ENCODE data around the gene TIAM2. TPM values are rescaled to one million over a fixed set of nuclear protein-coding genes. Genes with fewer than 3 reads are reported as not detected.
"Not testable (repeated sequence)": the region's sequence is repeated elsewhere in the genome, so short reads cannot be mapped to it uniquely, and the experiment has no call there.

Gene TIAM2
- total and polyA plus RNA-seq, 10 donors: 4.3 to 21.9 (median 12.9) TPM

DNA sequence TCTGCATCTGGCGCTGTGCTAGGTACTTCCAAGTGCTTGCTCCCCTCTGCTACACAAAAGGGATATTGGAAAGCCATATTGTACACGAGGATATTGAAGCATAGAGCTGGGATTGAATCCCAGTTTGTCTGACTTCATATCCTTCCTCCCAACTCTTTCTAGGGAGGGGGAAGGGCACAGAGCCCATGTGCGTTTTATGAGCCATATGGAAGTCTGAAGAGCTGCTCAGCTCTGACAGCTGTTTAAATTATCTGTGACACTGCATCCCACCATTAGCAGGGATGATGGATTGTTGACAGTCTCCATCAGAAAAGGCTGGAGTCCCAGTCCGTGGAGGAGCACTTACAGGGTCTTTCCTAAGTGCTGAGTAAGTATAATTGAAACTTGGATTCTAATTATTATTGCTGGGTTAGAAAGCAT is 18.4 kb downstream of the TIAM2 start:
- Histone ChIP-seq H3K4me3 (no peak overlapping the region), H3K27ac (no peak overlapping the region), H3K9me3 (no peaks in the 10 kb centered on the region), H3K4me1 (no peaks in the 10 kb centered on the region), H3K36me3 (no peaks in the 10 kb centered on the region), H3K27me3 (replicated peaks in 1 of 7) (no peaks in the 10 kb centered on the region)
- WGBS, 5 donors: 57 to 83% (median 64%) methylated on average over 4 of the region's 4 CpGs
- intact Hi-C loops (cut with DNase I; ENCODE audit: low total_unique reads): no loop called here
- DNase-seq: no peak
- TF ChIP-seq POLR2A (IDR thresholded peaks at IDR 0.05) (no peak), POLR2AphosphoS5 (IDR thresholded peaks at IDR 0.05) (no peak)
- TF ChIP-seq, protein P1, sequence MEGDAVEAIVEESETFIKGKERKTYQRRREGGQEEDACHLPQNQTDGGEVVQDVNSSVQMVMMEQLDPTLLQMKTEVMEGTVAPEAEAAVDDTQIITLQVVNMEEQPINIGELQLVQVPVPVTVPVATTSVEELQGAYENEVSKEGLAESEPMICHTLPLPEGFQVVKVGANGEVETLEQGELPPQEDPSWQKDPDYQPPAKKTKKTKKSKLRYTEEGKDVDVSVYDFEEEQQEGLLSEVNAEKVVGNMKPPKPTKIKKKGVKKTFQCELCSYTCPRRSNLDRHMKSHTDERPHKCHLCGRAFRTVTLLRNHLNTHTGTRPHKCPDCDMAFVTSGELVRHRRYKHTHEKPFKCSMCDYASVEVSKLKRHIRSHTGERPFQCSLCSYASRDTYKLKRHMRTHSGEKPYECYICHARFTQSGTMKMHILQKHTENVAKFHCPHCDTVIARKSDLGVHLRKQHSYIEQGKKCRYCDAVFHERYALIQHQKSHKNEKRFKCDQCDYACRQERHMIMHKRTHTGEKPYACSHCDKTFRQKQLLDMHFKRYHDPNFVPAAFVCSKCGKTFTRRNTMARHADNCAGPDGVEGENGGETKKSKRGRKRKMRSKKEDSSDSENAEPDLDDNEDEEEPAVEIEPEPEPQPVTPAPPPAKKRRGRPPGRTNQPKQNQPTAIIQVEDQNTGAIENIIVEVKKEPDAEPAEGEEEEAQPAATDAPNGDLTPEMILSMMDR (IDR thresholded peaks at IDR 0.05 in 8 of 11, conservative IDR thresholded peaks at IDR 0.05 in 3 of 11): no peak

DNA sequence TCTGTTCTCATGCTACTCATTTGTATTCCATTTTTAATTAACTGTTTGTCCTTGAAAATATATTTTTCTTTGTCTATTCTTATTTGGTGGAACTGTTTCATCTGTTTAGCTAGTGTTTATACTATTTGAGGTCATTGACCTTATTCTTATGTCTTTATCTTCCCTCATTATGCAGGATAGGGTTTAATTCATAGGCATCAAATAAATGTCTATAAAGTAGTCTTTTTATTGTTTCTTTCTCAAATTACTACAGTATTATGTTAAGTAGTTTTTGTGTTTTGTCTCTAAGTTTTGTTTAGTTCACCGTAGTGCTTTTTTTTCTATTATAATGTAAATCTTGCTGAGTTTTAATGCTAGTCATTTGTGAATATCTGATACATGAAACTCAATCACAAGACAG is 19.0 kb downstream of the TIAM2 start:
- TF ChIP-seq POLR2A (IDR thresholded peaks at IDR 0.05): no peak
- TF ChIP-seq, protein P1 (IDR thresholded peaks at IDR 0.05 in 8 of 11, conservative IDR thresholded peaks at IDR 0.05 in 3 of 11): no peak
- TF ChIP-seq POLR2AphosphoS5 (IDR thresholded peaks at IDR 0.05): no peak
- Histone ChIP-seq H3K4me3 (no peak overlapping the region), H3K36me3 (no peaks in the 10 kb centered on the region), H3K4me1 (no peaks in the 10 kb centered on the region), H3K9me3 (no peaks in the 10 kb centered on the region), H3K27me3 (replicated peaks in 1 of 7) (no peaks in the 10 kb centered on the region), H3K27ac (no peak overlapping the region)
- intact Hi-C loops (cut with DNase I; ENCODE audit: low total_unique reads): no loop called here
- WGBS, 5 donors: 92 to 98% (median 96%) methylated on average over 1 of the region's 1 CpG
- DNase-seq: no peak

DNA sequence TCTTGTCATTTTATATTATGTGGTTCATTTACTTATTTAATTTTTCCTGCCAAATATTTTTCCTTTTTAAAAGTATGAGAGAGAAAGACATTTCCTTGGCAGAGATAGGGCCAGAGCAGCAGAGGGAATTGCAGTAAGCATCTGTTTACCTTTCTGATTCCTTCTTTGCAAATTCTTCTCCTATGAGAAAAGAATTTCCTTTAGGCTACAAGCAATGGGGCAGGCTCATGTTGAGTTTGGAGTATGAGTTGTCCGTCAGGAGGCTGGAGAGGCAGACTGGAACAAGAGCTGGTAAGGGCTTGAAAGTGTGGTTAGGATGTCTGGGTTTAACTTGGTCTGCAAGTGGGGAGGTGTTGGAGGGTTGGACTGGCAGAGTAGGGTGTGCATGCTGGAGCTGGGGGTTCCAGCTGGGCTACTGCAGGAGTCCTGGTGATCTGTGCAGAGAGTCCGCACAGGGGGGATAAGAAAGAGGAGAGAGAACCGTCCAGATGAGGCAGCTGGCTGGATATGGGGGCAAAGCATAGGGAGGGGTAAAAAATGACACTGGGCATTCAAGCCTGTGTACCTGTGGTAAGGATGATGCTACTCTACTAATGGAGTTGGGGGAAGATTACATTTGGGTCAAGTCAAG is 19.7 kb downstream of the TIAM2 start:
- no peaks in the 10 kb centered on the region for H3K9me3 ChIP-seq
- no peak for DNase-seq
- 93 to 97% (median 95%) methylated on average over 3 of the region's 3 CpGs for WGBS, 5 donors
- intact Hi-C loops (cut with DNase I; ENCODE audit: low total_unique reads): no loop called here
- no peaks in the 10 kb centered on the region for H3K4me1 ChIP-seq
- no peaks in the 10 kb centered on the region for H3K27me3 ChIP-seq (replicated peaks in 1 of 7)
- H3K36me3 ChIP-seq: no peaks in the 10 kb centered on the region
- H3K27ac ChIP-seq: no peak overlapping the region
- TF ChIP-seq POLR2AphosphoS5 (IDR thresholded peaks at IDR 0.05) (no peak), POLR2A (IDR thresholded peaks at IDR 0.05) (no peak)
- TF ChIP-seq, protein P1 (IDR thresholded peaks at IDR 0.05 in 8 of 11, conservative IDR thresholded peaks at IDR 0.05 in 3 of 11): no peak
- no peak overlapping the region for H3K4me3 ChIP-seq

DNA sequence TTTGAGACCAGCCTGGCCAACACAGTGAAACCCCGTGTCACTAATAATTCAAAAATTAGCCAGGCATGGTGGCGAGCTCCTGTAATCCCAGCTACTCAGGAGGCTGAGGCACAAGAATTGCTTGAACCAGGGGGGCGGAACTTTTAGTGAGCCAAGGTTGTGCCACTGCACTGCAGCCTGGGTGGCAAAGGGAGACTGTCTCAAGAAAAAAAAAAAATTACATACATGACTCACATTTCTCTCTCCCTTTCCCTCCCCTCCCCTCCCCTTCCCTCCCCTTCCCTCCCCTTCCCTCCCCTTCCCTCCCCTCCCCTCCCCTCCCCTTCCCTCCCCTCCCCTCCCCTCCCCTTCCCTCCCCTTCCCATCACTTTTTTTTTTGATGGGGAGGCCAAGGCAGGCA is 23.3 kb downstream of the TIAM2 start:
- DNase-seq; H3K4me3 ChIP-seq; H3K27me3 ChIP-seq (replicated peaks in 1 of 7); H3K9me3 ChIP-seq; H3K36me3 ChIP-seq; H3K27ac ChIP-seq; H3K4me1 ChIP-seq; intact Hi-C loops (cut with DNase I; ENCODE audit: low total_unique reads): not testable (repeated sequence)
- 84 to 98% (median 94%) methylated on average over 3 of the region's 3 CpGs for WGBS, 5 donors

GRCh38 chr6:155021680-155022079 is 26.6 kb downstream of the TIAM2 start:
- H3K27me3 ChIP-seq (replicated peaks in 1 of 7): no peaks in the 10 kb centered on the region
- 87 to 92% (median 89%) methylated on average over 5 of the region's 5 CpGs for WGBS, 5 donors
- no peak overlapping the region for H3K27ac ChIP-seq
- intact Hi-C loops (cut with DNase I; ENCODE audit: low total_unique reads): no loop called here
- TF ChIP-seq, protein P1 (IDR thresholded peaks at IDR 0.05 in 8 of 11, conservative IDR thresholded peaks at IDR 0.05 in 3 of 11): no peak
- TF ChIP-seq POLR2AphosphoS5 (IDR thresholded peaks at IDR 0.05) (no peak), POLR2A (IDR thresholded peaks at IDR 0.05) (no peak)
- no peak for DNase-seq
- H3K4me1 ChIP-seq: no peaks in the 10 kb centered on the region
- no peaks in the 10 kb centered on the region for H3K9me3 ChIP-seq
- no peak overlapping the region for H3K4me3 ChIP-seq
- no peaks in the 10 kb centered on the region for H3K36me3 ChIP-seq

All from spleen (tissue), 11 donors.